Measurements from ENCODE around the gene TSNAXIP1.

Gene TSNAXIP1

DNA sequence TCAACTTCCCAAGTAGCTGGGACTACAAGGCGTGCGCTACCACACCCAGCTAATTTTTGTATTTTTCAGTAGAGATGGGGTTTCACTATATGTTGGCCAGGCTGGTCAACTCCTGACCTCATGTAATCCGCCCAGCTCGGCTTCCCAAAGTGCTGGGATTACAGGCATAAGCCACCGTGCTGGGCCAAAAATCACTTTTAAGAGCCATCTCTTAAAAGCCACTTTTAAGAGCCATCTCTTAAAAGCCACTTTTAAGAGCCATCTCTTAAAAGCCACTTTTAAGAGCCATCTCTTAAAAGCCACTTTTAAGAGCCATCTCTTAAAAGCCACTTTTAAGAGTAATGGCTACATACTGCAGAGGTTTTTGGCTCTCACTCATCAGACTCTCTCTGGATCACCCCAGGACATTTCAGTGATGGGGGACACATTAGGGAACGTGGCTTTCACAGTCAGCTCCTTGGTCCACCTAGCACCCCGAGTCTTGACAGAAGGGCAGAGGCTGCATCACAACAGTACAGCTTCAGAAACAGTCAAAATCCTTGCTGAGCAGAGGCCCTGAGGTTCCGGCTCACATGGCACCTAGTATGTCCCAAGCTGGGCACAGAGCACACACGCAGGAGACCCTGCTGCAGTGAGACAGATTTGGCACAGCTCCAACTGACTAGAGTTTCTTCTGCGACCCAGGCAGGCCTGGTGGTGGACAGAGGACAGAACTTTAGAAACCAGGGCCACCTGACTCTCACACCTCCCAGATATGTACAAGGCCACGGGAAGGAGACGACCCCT lies 23.9 kb upstream of the TSNAXIP1 start:
- DNase-seq, result no peak

GRCh38 chr16:67783353-67783725 lies 23.4 kb upstream of the TSNAXIP1 start:
- DNase-seq, result no peak

GRCh38 chr16:67786491-67786890 lies 20.2 kb upstream of the TSNAXIP1 start:
- DNase-seq, result no peak

GRCh38 chr16:67790071-67790470 lies 16.6 kb upstream of the TSNAXIP1 start:
- DNase-seq, result no peak

- DNase-seq, result no peak
Measured at GRCh38 chr16:67796099-67796718, 10.5 kb upstream of the TSNAXIP1 start.

DNA sequence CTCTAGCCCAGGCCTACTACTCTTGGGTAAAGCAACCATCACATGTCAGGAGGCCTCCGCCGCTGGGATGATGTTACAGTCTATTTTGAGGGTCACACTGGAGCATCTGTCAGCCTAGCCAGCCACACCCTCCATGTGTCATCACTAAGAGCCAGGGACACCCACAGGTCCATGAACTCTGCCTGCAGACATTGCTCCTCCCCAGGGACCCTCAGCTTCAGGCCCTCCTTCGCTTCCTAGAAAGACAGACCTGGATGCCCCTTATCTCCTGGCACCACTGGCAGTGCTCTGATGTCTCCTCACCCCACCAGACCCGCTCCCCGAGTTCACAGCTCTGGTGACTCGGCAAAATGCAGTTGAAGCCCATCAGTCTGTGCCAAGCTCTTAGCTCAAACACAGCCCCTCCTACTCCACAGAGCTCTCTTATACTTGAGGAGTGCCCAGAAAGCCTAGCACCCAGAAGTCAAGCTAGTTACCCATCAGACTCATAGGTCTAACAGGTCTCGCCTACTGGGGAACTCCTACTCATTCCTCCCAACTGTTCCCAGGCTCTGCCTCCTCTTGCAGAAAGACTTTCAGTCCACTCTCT lies 6.3 kb upstream of the TSNAXIP1 start:
- no peak for DNase-seq

- DNase-seq, result no peak
Measured at GRCh38 chr16:67801241-67801640, 5.4 kb upstream of the TSNAXIP1 start.

DNA sequence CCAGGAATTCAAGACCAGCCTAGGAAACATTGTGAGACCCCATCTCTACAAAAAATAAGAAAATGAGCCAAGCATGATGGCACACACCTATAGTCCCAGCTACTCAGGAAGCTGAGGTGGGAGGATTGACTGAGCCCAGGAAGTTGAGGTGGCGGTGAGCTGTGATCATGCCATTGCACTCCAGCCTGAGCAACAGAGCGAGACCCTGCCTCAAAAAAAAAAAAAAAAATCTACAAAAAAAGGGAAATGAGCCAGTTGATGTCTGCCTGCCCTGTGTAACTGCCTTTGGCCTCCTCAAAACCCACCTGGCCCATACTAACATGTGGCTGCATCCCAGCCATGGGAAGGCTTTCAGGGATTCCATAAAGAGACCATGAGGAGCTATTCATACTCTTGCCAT lies 4.8 kb upstream of the TSNAXIP1 start:
- no peak for DNase-seq

- DNase-seq, result no peak
Measured at GRCh38 chr16:67803894-67804293, 2.8 kb upstream of the TSNAXIP1 start.

DNA sequence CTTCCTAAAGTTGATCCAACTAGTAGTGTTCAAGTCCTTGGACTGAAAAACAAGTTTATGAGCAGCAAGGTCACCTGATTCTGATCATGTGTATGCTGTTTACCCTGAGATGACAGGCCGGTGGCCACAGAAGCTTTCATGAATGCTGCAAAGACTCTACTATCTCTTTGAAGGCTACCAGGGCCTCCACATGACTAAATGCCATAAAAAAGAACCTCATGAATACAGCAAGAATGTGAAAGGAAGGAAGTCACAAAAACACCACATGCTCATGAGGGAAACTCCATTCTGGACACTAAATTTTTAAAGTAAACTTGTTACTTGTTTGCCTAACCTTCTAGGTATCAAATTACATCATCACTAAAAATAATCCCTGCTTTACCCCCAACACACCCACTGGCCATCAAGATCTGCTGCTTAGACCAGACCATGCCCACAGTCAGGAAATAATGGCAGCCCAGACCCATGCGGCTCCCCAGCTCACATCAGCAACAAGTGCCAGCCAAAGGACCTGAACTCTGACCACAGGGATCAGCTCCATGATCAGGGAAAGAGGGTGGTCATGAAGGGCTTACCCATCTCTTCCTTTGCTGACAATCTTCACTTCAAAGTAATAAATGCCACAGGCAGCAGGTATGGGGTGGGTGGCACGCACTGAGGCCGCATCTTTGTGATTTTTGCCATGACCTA lies 1.7 kb upstream of the TSNAXIP1 start:
- DNase-seq, result no peak

DNA sequence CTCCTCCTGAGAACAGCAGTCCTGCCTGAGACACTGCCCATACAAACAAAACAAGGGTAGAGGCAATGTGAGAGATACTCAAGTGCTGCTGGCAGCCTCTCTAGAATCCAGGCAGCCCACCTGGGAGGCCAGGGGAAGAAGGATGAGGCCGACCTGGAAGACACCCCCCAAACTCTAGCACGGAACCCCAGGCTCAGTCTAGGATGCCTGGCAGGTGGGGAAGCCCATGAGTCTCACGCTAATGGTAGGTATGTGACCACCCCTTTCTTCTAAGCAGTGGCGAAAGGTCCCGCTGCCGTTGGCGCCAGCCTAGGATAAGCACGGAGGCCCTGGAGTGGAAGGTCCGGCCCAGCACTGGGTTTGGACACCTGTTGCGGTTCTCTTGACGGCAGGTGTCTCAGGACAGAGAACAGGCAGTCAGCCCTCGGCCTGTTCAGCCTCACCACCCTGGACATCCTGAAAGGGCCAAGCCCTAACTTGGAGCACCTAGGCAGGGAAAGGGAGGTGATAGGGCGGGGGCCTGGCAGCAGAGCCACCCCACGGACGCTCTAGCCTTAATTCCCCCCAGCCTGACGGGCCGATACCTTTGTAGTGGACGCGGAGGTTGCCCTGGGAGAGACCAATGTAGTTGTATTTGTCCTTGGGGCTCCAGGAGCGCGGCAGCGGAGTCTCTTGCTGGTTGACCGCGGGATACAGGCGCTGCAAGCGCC lies 816 bp upstream of the TSNAXIP1 start:
- DNase-seq, result no peak

- DNase-seq, result no peak
Measured at GRCh38 chr16:67807148-67807682, 526 bp downstream of the TSNAXIP1 start.

- DNase-seq, result no peak
Measured at GRCh38 chr16:67811899-67812298, 5.2 kb downstream of the TSNAXIP1 start.

GRCh38 chr16:67814567-67814966 lies 7.9 kb downstream of the TSNAXIP1 start:
- no peak for DNase-seq

GRCh38 chr16:67820608-67821259 lies 14.0 kb downstream of the TSNAXIP1 start:
- no peak for DNase-seq

DNA sequence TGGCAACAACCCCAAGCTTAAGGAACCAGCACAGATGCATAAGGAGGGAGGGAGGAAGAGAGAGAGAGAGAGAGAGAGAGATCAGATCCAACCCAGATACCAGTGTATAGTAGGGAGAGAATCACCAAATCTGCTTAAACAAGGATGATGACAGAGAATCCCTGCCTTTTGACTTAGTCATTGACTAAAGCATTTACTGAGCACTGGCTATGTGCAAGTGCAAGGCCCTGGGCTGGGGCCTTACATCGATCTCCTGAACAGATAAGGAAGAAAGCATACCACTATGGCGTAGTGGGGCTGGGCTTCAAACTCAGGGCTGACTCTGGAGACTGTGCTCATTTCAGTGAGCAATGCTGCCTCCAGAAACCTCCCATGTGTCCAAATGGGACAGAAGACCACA lies 15.8 kb downstream of the TSNAXIP1 start:
- no peak for DNase-seq

GRCh38 chr16:67825119-67825518 lies 18.4 kb downstream of the TSNAXIP1 start:
- no peak for DNase-seq

- no peak for DNase-seq
Measured at GRCh38 chr16:67825906-67826305, 19.2 kb downstream of the TSNAXIP1 start.

DNA sequence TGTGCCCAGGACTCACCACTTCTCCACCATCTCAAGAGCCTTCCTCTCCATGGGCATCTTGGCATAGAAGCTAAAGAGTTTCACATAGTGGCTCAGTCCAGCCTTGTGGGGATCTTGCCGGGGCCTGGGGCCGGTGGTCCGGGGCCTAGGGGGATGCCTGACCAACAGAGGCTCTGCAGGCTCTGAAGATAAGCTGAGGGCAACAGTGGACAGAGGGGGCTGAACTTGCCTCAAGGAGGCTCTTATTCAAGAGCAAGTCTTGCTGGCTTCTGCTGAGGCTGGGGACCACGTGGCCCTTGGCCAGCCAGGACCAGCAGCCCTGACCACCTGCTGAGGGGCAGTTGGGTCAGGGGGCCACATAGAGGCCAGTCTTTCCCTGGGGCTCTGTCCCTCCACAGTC lies 22.0 kb downstream of the TSNAXIP1 start:
- DNase-seq, result no peak

DNA sequence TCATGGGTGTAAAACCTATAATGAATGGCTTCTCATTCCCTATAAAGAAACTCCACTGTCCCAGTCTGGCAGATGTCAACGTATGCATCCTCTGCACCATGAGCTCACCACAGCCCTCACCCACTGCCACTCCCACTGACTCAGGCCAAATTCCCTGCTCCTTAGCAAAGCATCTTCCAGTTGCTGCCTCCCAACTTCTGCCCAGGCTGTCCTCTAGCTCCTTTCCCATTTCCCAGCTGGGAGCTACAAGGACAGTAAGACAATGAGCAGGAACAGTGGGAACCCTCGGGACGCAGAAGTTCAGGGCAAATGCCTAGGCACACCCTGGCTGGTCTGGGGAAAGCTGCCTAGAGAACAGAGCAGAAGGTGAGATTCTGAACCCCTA lies 26.3 kb downstream of the TSNAXIP1 start:
- DNase-seq, result no peak

DNA sequence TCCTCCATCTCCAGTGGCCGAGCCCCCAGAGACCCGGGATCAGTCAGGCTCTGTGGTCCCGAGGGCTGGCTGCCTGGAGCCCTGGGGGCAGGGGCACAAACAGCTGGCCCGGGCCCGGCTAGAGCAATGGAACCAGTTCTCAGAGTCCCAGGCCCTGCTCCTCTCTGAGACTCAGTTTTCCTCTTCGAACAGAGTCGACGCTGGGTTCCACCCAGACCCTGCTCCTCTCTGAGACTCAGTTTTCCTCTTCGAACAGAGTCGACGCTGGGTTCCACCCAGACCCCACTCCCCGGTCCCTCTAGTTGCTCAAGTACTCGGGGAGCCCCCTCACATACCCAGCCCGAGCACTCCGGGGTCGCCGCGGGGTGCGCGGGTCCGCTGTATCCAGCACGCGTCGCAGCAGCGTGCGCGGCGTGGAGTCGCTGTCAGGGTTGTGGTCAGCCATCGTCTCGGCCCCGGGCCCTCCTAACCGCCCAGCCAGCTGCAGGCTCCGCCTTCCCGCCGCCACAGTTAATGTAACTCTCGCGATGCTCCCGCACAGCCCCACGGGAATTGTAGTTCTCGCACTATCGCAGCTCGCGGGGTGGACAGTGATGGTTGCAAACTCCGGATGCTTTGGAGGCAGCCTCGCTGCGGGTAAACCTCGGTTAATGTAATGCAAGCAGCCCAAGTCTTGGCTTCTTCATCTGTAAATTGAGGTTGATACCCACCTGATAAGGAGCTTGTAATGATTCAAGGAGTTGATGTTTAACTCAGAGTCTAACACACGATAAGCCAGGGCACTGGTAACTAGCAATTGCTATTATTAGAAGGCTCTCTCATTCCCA lies 26.9 kb downstream of the TSNAXIP1 start:
- DNase-seq, result peak; percentile 54
